T-helper 2 cell (primary cell): Measurements from ENCODE around the gene ZBTB45.
A peak's percentile ranks its signal among the peaks of the same experiment; 100 is the strongest.

ENCODE experiments used
- DNase-seq, 5 experiments: peaks; one replicate each; pipeline versions ENCODE4 v3.0.0 to v3.0.0-alpha.2; 2012 to 2022
- total RNA-seq, 2 donors: gene quantifications; one replicate each; lab custom pipeline; 2026; lab: John Stamatoyannopoulos, UW

Gene ZBTB45
- total RNA-seq: 4.1 to 5.6 reads per million in 2 donors

GRCh38 chr19:58519355-58520256 lies at the start of gene ZBTB45:
Gene ZBTB45 (minus strand): TSS chr19:58519810. CDS start chr19:58517673, 2,137 bp downstream.
- DNase-seq: peak; percentile 82 to 97 (median 84)

GRCh38 chr19:58568453-58569130 lies 49.0 kb upstream of the ZBTB45 start:
- no peak for DNase-seq

DNA sequence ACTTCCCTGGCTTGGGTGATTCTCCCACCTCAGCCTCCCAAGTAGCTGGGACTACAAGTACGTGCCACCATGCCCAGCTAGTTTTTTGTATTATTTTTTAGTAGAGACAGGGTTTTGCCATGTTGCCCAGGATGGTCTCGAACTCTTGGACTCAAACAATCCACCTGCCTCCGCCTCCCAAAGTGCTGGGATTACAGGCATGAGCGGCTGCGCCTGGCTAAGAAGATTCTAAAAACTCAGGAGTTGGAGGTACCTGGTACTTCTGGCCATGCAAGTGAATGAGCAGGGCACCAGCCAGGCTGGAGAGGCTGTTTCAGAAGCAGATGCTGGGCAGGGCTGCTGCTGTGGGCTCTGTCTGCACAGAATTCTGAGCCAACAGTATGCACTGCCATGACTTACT lies 47.4 kb upstream of the ZBTB45 start:
- DNase-seq: no peak

GRCh38 chr19:58563823-58564222 lies 44.2 kb upstream of the ZBTB45 start:
- no peak for DNase-seq

GRCh38 chr19:58563034-58563573 lies 43.5 kb upstream of the ZBTB45 start:
- no peak for DNase-seq

GRCh38 chr19:58562122-58563033 lies 42.8 kb upstream of the ZBTB45 start:
- peak in 2 of 5 experiments; percentile 21 to 79 for DNase-seq

GRCh38 chr19:58561373-58562121 lies 41.9 kb upstream of the ZBTB45 start:
- no peak for DNase-seq

DNA sequence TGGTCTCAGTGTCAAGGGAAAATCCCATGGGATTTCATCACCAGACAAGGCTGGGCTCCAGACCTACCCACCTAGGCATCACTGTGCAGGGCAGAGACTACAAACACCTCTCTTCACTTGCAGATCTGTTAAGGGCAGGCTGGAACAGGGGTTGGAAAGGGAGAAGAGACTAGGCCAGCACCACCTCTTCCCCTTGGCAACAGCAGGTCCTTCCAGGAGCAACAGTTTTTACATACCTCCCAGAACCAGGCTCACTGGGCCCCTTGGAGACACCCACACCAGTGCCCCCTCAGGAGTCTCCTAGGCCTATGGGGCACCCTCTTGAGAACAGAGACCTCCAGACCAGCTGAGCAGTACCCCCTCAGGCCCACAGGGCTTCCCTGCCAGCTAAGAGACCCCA lies 41.3 kb upstream of the ZBTB45 start:
- DNase-seq: no peak

DNA sequence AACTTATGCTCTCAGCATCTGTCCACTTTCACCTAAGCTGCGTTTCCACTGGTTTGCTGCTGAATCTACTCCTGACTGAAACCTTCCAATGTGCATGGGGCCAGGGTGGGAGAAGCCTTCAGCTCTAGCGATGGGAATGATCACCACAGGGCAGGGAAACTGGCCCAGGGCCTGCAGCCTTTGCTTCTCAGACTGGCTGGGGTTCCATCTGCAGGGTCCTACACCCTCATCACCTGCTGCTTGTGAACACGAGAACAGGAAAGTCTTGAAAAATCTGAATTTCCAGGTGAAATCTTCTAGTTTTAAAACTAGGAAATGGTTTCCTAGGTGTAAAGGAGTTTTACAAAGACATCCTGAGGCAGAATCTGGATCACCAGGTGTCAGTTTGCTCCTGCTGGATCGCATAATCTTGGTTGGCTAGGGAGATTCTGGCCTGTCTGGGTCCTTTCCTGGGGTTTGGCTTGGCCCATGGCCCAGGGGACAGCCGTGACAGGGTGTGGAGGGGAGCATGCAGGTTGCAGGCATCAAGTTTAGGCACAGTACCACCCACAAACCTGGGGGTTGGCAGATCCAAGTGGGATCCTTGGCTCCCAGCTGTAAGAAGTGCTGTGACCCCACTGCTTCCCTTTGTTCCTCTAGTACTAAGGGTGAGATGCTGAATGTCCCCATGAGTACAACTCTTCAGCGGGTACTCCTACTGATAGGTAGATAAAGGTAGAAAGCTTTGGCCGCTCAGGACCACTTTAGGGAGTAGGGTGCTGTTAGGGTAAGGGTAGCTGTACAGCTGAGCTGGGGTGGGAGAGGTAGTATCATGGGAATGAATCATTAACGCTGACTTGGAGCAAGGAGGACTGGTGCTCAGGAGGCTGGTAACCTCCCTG lies 40.6 kb upstream of the ZBTB45 start:
- DNase-seq: no peak

DNA sequence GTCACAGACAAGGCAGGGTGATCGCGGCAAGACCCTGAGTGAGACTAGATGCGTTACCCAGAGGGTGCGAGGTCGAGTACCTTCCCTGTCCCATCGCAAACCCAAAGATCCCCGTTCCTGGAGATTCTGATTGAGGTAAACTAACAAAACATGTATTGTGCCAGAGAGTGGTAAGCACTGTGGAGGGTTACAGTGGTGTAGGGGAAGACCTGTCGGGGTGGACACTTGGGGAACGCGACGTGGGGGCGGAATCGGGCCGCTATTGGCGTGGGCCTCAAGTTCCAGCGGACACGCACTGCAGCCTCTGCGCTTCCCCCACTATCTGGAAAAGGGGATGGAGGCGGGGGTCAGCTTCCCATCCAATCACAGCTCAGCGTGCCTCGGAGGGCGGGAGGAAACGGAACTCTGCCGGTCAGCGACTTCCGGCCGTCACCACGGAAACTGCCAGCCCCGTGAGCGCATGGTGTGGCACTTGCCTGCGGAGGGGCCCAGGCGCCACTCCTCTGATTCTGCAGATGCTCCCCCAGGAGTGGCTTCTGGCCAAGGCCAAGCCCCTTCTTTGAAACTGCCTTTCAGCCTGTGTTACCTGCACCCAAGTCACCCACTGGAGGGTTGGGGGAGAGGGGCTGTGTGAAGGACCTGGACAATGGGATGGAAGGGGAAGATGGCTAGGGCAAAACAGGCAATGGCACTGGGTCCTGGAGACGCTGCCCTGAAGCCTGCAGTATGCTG lies 39.8 kb upstream of the ZBTB45 start:
- DNase-seq: peak in 3 of 5 experiments; percentile 38 to 78 (median 45)

DNA sequence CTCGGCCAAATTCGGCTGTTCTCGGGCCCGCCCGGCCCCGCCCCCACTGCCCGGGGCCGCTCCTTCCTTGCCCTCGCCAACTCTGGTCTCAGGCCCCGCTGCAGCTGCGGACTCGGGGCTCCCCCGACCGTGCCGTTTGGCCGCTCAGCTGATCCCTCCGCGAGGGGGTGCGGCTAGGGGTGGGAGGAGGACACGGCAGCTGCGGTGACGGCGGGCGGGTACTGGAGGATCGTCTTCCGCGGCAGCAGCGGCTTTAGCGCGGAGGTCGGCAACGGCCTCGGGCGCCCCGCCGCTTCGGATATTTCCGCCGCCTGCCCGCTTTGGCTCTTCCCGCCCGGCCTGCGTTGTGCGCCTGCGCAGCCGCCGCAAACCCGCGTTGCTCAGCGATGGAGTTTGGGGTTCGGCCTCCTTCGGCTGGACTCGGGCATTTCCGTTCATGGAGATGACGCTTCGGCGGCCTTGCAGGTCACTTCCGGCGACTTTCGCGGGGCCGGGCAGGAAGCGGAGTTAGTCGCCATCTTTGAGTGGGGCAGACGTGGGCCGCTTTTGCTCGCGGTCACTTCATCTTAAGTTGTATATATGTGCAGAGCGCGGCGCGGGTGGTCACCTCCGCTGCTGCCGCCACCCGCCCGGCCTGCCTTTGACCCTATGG lies 39.1 kb upstream of the ZBTB45 start:
- DNase-seq: peak; percentile 99 to 100 (median 99)

- peak in 4 of 5 experiments; percentile 34 to 81 (median 52) for DNase-seq
Measured at GRCh38 chr19:58558066-58558622, 38.5 kb upstream of the ZBTB45 start, which contains the start of gene UBE2M. Gene UBE2M (minus strand): TSS chr19:58558611. CDS start chr19:58558381, 230 bp downstream.

DNA sequence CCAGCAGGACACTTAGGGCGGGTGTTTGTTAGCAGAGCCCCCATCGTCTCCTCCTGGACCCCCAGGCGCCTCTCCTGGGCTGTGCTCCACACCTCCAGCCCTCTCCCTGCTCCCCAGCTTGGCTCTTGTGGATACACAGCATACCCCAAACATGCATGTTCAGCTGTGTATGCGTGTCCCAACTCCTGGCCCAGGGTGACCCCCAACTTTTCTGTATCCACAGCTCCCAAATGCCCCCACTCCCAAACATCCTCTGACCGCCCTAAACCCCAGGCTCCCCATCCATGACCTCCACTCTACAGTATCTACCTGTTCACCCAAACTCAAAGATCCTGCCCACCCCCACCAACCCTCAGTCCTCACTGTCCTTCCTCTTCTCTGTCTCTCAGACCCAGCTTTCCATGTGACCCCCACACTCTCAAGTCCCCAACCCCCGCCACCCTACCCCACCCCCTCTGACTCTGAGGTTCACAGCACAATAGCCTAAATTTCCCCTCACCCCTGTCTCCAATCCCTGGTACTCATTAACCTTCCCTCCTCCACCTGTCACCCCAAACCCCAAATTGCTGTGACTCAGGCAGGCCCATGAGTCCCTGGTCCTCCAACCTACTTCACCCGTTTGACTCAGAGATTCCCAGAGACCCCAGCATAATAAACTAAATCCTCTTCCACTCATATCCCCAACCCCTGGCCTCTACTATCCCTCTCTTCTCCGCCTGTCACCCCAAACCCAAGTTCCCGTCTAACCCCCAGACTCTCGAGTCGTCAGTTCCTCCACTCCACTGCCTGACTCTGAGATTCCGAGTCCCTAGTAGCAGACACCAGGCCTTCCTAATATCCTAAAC lies 37.8 kb upstream of the ZBTB45 start:
- DNase-seq: no peak

DNA sequence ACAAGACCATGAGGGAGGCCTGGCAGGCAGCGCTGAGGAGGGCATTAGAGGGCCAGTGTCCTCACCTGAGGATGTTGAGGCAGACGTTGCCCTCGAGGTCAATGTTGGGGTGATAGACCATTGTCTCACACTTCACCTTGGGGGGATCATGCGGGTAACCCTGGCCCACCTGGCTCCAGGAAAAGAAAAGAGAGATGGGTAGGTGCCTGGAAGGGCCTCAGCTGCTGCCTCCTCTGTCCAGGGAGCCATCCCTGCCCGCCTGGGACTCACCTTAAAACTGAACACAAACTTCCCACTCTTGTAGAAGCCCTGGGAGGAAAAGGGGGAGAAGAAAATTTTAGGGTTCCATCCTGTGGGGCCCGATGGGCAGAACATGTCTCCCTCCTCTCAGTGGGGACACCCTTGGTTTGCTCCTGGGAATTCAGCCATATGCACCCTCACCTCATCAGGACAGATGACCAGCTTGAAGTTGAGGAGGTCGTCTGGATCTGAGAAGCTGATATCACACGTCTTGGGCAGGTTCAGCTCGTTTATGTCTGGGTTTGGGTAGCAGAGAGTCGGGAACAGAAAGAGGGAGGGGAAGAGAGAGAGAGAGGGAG lies 37.1 kb upstream of the ZBTB45 start:
- DNase-seq: no peak

DNA sequence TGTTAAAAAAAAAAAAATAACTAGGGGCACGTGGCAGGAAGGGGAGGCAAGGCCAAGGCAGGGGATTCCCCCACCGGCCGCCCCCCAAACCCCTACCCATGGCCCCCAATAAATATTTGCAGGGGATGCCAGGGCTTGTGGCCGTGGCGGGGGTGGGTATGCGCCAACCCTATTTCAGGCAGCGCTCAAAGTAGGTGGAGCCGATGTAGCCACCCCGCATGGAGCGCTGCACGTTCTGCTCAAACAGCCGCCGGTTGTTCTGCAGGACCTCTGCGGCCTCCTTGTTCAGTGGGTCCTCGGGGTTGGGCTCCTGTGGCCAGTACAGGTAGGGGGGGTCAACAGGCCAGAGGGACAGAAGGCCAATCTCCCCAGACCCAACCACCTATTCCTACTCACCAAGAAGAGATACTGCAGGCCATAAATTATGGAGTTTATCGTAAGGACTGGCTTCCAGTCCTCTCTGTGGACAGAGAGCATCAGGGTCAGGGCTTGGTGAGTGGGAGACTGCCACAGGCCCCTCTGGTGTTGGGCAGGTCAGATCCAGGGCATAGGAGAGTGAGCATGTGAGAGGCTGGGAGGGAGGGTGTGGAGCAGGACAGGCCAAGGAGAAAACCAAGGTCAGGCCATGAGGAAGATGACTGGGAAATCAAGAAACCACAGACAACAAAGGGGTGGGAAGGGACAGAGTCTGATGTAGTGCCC lies 36.5 kb upstream of the ZBTB45 start:
- no peak for DNase-seq

GRCh38 chr19:58555369-58555885 lies 35.8 kb upstream of the ZBTB45 start:
- no peak for DNase-seq
